Ishikawa (cell line): ENCODE results near the gene BRD9.

Source experiments
- CEBPB ChIP-seq: IDR thresholded peaks from 2 replicates; pipeline ENCODE4 v1.6.1; 2012
- CREB1 ChIP-seq: IDR thresholded peaks from 2 replicates; pipeline ENCODE4 v1.6.1; 2012; ENCODE audit warnings: low read depth
- EGR1 ChIP-seq: IDR thresholded peaks from 2 replicates; pipeline ENCODE4 v1.6.1; 2012
- EP300 ChIP-seq: IDR thresholded peaks from 2 replicates; pipeline ENCODE4 v1.6.1; 2012; ENCODE audit warnings: borderline replicate concordance
- FOXM1 ChIP-seq: IDR thresholded peaks from 2 replicates; pipeline ENCODE4 v1.6.1; 2012; ENCODE audit warnings: low read depth, borderline replicate concordance
- MAX ChIP-seq: IDR thresholded peaks from 2 replicates; pipeline ENCODE4 v1.6.1; 2012
- NFIC ChIP-seq: IDR thresholded peaks from 2 replicates; pipeline ENCODE4 v1.6.1; 2012
- RAD21 ChIP-seq: IDR thresholded peaks from 2 replicates; pipeline ENCODE4 v1.6.1; 2012; ENCODE audit warnings: low read depth
- REST ChIP-seq: IDR thresholded peaks from 2 replicates; pipeline ENCODE4 v1.6.1; 2012; ENCODE audit warnings: low read depth, mild to moderate bottlenecking
- TAF1 ChIP-seq: IDR thresholded peaks from 2 replicates; pipeline ENCODE4 v1.6.1; 2012; ENCODE audit warnings: low read depth, mild to moderate bottlenecking
- TCF12 ChIP-seq: IDR thresholded peaks from 2 replicates; pipeline ENCODE4 v1.6.1; 2012; ENCODE audit warnings: low read depth
- TEAD4 ChIP-seq: IDR thresholded peaks from 2 replicates; pipeline ENCODE4 v1.6.1; 2012
- YY1 ChIP-seq: IDR thresholded peaks from 2 replicates; pipeline ENCODE4 v1.6.1; 2012; ENCODE audit warnings: low read depth
- ZBTB7A ChIP-seq: IDR thresholded peaks from 2 replicates; pipeline ENCODE4 v1.6.1; 2012; ENCODE audit warnings: low read depth
- TF ChIP-seq, protein P1 (sequence below): IDR thresholded peaks from 2 replicates; pipeline ENCODE4 v1.6.1; 2012

Gene BRD9

GRCh38 chr5:854217-854616 lies 38.4 kb downstream of the BRD9 start:
- TF ChIP-seq ZBTB7A (no peak), TCF12 (no peak), EGR1 (no peak), YY1 (no peak), NFIC (no peak), RAD21 (no peak), TAF1 (no peak), CEBPB (no peak), FOXM1 (no peak), MAX (no peak)
- TF ChIP-seq, protein P1, sequence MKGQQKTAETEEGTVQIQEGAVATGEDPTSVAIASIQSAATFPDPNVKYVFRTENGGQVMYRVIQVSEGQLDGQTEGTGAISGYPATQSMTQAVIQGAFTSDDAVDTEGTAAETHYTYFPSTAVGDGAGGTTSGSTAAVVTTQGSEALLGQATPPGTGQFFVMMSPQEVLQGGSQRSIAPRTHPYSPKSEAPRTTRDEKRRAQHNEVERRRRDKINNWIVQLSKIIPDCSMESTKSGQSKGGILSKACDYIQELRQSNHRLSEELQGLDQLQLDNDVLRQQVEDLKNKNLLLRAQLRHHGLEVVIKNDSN = no peak

- TF ChIP-seq CREB1 = no peak
- TF ChIP-seq, protein P1 = no peak
- TF ChIP-seq CEBPB = no peak
- TF ChIP-seq RAD21 = no peak
- TF ChIP-seq FOXM1 = no peak
Observed at GRCh38 chr5:852431-853401, 39.9 kb downstream of the BRD9 start.

GRCh38 chr5:852018-852417 lies 40.6 kb downstream of the BRD9 start:
- no peak for TF ChIP-seq YY1
- no peak for TF ChIP-seq ZBTB7A
- no peak for TF ChIP-seq NFIC
- no peak for TF ChIP-seq EP300
- TF ChIP-seq TCF12 = no peak
- no peak for TF ChIP-seq MAX
- TF ChIP-seq RAD21 = no peak
- no peak for TF ChIP-seq REST
- no peak for TF ChIP-seq CREB1
- no peak for TF ChIP-seq TAF1
- TF ChIP-seq, protein P1 = no peak

DNA sequence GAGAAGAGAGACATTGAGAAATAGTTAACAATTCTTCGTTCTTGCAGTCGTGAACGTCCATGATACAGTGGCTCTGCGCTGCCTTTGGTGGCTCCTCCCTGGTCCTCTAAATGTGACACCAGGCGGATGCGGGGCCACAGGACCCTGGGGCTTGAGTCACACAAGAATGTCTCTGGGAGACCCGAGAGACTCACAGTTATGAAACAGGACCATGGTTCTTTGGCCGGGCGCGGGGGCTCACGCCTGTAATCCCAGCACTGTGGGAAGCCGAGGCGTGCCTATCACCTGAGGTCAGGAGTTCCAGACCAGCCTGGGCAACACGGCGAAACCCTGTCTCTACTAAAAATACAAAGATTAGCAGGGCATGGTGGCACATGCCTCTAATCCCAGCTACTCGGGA lies 41.0 kb downstream of the BRD9 start:
- no peak for TF ChIP-seq REST
- TF ChIP-seq, protein P1 = no peak
- no peak for TF ChIP-seq NFIC
- no peak for TF ChIP-seq EP300
- no peak for TF ChIP-seq TEAD4
- TF ChIP-seq ZBTB7A = no peak
- TF ChIP-seq RAD21 = no peak
- TF ChIP-seq CEBPB = no peak

GRCh38 chr5:851076-851475 lies 41.5 kb downstream of the BRD9 start:
- TF ChIP-seq EGR1 (no peak), ZBTB7A (no peak), NFIC (no peak), EP300 (no peak), TEAD4 (no peak), MAX (no peak), TCF12 (no peak)
